Subcutaneous adipose tissue (tissue), 4 donors: ENCODE data around the gene AHDC1. TPM values are rescaled to one million over a fixed set of nuclear protein-coding genes. Genes with fewer than 3 reads are reported as not detected.

ENCODE experiments used
- total RNA-seq, 4 donors: library from RNA; depleted of rRNA; stranded (reverse); fragments of >200 nt; gene quantifications; one replicate each; pipeline ENCODE4 v1.1.0, GENCODE V29; 2016
- TF ChIP-seq, protein P1 (sequence below): fragments of 450-650 bp; IDR thresholded peaks from one replicate; pipeline ENCODE4 v1.5.1; 2016; ENCODE audit warnings: low read depth, mild to moderate bottlenecking, control low read depth, antibody characterized with exemption, moderate library complexity

The AHDC1 gene
- total RNA-seq, 4 donors from 2014 or later = 2.9 to 13.6 (median 7.1) TPM

DNA sequence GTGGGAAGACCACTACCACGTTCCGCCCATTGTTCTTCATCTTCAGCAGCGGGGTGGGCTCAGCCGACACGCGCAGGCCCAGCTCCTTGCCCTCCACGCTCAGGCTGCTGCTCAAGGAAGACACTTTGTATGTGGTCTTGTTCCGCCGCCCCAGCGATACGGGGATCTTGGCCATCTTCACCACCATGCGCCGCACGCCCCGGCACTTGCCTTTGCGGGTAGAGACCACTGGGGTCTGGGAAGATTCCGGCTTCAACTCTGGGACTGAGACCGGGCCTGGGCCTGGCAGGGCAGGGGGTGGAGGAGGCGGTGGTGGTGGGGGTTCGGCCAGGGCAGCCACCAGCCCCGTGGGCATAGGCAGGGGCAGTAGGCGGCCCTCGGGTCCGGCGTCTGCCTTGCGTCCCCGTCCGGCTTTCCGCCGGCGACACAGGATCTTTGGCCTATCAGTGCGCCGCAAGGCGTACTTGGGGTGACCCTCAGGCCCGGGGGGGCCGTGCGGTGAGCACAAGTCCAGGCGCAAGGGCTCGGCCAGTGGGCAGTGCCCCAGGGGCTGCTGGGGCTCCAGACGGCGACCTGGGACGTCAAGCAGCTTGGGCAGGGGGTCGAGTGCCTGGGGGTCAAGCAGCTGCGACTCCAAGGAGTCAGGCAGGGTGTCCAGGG lies 53.3 kb downstream of the AHDC1 start:
- TF ChIP-seq, protein P1, sequence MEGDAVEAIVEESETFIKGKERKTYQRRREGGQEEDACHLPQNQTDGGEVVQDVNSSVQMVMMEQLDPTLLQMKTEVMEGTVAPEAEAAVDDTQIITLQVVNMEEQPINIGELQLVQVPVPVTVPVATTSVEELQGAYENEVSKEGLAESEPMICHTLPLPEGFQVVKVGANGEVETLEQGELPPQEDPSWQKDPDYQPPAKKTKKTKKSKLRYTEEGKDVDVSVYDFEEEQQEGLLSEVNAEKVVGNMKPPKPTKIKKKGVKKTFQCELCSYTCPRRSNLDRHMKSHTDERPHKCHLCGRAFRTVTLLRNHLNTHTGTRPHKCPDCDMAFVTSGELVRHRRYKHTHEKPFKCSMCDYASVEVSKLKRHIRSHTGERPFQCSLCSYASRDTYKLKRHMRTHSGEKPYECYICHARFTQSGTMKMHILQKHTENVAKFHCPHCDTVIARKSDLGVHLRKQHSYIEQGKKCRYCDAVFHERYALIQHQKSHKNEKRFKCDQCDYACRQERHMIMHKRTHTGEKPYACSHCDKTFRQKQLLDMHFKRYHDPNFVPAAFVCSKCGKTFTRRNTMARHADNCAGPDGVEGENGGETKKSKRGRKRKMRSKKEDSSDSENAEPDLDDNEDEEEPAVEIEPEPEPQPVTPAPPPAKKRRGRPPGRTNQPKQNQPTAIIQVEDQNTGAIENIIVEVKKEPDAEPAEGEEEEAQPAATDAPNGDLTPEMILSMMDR = no peak

DNA sequence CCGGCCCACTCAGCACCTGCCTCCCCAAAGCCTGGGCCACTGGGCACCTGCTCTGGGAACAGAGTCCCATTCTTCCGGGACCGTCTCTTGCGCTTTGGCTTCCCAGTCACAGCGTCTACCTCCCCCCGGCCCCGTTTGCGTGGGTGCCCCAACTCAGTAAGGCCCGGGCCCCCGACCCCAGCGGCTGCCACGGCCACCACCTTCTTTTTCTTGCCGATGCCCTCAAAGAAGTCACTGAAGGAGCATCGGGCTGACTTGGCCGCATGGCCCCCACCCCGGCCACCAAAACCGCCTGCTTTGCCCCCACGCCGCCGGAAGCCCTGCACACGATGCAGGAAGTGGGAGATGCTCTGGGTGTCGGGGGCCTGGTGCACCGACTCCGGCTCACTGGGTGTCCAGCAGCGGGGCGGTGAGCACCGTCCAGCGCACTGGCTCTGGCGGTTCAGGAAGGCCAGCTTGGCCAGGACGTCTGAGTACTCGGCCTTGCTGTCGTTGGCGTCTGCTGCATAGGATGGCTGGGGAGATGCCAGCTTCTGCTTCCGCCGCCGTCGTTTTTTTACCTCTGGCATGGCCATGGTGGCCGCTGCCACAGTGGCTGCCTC lies 54.0 kb downstream of the AHDC1 start:
- TF ChIP-seq, protein P1 = no peak

DNA sequence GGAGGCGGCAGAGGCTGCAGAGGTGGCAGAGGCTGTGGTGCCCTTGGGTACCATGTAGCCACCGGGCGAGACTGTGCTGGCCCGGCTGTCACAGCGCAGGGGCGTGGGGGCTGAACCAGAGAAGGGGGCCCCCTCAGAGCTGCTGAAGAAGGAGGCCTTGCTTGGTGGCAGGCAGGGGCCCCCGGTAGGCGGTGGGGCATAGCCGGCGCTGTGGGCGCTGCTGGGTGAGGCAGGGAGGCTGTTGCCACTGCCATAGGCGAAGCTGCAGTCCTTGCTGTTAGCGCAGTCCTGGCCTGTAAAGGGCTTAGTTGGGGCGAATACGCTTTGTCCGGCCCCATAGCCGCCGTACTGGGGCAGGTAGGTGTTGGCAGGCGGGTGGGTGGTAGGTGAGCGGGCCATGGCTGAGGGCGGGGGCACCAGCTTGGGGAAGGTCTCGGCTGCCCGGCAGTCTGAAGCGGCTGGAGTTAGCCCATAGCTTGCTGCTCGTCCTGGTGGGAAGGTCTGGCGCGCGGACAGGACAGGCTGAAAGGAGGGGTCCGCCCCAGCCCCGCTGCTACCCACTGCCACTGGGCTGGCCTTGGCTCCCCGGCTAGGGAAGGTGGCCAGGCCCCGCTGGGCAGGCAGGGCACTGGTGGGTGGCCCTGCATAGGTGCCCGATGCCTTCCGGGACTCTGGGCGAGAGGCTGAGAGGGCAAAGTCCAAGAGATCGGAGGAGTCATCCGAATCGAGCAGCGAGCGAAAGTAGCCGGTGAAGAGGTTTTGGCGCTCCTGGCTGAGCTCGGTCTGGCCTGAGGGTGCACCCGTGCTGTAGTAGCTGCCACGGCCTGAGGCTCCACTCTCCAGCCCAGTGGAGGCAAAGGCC lies 54.9 kb downstream of the AHDC1 start:
- TF ChIP-seq, protein P1 = no peak

DNA sequence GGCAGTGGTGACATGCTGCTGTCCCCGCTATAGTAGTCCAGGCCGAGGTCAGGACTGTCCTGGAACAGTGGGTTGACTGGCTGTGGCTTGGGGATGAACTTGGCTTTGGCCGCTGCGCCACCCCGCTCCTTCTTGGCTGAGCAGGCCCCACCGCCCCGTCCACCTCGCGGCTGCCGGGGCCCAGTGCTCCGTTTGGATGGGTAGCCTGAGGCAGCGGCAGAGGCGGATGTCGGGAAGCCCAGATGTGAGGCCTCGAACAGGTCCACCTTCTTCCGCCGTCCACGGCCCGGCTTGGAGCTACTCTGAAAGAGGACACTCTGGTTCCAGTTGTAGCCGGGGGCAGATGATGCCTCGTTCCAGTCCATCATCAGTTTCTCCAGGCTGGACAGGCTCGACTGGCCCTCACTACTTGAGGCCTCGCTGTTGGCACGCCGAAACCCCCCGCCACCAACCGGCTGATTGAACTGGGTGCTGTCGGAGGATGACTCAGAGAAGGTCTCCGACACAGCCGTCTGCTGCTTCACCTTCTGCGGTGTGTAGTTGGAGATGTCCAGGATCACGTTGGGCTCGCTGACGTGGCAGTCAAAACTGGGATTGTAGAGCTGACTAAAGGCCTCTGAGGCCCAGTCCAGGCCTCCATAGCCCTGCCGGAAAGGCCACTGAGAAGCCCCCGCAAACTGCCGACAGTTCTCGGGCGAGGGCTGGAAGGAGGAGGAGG lies 55.6 kb downstream of the AHDC1 start:
- TF ChIP-seq, protein P1 = no peak

DNA sequence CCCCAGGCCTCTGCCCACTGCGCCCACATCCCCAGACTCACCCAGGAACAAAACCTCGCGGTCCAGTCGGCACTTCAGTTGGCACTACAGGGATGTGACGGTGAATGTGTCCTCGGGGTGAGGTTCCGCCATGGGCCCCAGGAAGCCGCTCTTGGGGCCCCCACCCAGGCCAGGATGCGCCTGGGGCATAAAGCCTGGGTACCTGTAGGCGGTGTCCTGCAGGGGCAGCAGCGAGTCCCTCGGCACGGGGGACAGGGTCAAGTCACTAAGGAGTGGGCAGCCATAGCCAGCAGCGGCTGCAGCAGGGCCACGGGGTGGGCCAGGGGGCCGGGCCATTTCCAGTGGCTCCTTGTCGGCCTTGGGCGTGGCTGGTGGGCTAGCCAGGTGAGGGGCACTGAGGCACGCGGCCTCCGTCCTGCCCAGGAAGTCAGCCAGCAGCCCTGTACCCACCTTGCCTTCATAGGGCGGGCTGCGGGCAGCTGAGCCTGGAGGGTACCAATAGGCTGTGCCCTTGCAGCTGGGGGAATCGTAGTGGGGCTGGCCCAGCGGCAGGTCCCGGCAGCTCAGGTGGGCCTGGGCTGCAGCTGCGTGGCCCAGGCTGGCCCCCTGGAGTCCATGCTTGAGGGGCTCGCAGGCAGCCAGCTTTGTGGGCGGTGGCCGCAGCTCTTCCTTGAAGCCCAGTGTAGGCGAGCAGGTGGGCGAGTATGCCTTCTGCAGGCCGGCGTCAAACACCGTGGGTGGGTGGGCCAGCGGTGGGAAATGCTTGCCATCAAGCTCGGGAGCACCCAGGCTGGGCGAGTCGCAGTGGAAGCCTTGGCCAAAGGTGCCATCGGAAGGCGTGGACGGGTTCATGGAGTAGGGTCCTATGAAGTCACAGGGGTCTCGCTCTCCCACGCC lies 56.5 kb downstream of the AHDC1 start:
- TF ChIP-seq, protein P1 = no peak

DNA sequence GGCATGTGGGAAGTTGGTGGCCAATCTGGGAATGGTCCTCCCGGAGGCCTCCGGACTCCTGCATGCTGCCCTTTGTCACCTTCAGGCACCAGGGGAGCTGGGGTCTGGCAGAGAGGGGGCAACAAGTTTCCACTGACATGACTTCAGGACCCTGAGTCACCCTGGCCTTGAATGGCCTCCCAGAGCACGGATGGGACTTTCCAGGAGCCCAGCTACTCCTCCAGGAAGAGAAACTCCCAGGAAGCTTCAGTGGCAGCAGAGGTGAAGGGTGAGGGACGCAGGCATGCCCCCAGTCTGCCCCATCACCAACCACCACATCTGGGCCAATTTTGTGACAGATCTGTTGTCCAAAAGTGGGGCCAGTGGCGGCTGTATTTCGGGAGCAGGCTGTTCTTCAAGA lies 58.1 kb downstream of the AHDC1 start:
- TF ChIP-seq, protein P1 = no peak
